ENCODE measurements around the gene PACSIN2. TPM values are rescaled to one million over a fixed set of nuclear protein-coding genes. Genes with fewer than 3 reads are reported as not detected.

Gene PACSIN2, protein sequence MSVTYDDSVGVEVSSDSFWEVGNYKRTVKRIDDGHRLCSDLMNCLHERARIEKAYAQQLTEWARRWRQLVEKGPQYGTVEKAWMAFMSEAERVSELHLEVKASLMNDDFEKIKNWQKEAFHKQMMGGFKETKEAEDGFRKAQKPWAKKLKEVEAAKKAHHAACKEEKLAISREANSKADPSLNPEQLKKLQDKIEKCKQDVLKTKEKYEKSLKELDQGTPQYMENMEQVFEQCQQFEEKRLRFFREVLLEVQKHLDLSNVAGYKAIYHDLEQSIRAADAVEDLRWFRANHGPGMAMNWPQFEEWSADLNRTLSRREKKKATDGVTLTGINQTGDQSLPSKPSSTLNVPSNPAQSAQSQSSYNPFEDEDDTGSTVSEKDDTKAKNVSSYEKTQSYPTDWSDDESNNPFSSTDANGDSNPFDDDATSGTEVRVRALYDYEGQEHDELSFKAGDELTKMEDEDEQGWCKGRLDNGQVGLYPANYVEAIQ
- 86.8 and 96.8 TPM in 2 replicates for total RNA-seq

DNA sequence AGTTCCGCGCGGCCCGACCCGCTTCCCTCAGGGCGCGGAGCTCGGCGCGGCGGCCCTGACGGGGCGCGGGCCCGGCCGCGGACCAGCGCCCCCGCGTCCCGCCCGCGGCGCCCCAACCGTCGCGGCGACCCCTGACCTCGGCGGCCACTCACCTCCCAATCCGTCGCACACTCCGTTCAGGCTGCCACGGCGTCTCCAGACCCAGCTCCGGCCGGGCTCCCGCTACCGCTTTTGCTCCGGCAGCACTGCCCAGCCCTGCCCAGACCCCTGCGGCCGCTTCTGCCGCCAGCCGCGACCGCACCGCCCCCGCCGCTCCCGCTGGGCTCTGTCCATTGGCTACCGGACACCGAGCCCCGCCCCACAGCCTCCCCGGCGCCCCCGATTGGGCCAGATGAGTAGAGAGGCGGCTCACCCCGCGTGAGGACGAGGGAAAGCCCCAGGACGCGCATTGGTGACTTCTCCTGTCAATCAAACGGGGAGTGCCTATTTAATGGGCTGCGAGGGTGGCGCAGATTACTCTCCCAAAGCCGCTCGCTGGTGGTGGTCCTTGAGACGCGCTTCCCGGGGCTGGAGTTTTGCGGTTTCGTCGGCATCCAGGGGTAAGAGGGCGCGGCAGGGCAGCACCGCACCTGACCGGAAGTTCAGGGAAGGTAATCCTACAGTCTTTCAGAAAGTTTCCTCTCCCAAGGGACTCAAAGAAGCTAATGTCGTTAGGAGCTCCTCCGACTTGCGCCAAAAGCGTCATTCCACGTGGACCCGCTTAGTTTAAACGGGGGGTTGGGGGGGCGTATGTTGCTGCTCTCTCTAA lies at the start of gene PACSIN2:
TSS of gene PACSIN2 (minus strand) at position 281 of the 808 bp plus-strand sequence. CDS start 103,069 bp downstream, outside the sequence.

DNA sequence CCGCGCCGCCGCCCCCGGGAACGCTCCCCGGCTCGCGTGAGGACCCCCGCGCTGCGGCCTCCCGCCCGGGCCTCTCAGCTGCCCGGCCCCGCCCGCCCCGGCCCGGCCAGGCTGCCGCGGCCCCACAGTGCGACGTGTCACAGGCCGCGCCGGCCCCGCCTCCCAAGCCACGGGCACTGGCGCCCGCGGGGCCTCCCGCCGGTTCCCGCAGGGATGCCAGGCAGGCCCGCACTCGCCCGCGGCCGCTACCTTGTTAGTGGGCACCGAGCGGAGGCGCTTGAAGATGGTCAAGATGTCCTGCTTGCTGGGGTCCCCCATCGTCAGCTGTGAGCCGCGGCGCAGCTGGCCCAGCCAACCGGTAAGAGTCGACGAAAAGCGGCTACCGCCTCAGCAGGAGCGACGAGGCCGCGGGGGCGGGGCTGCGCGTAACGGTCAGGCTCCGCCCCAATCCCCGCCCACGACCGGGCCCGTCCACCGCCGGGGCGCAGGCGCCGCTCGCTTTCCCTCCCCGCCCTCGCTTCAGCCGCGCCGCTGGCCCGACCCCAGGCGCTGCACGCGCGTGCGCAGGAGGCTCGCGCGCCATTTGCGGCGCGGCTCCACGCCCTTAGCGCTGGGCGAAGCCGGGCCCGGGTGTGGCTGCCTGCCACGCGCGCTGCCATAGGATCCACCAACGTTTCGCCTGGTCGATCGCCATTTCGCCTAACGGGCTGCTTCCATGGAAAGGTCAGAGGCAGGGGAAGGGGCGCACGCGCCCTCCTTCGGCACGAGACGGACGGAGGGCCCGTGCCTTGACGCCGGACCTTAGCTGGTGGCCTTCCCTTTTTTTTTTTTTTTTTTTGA lies 157.9 kb downstream of the PACSIN2 start, which contains the start of gene ARFGAP3:
TSS of gene ARFGAP3 (minus strand) at position 409 of the 840 bp plus-strand sequence. CDS start at position 318, 91 bp downstream.

Other genes with a start within 250 kb of the PACSIN2 start
- 75.5 and 75.7 TPM in 2 replicates for gene ARFGAP3, start 157.9 kb downstream of the PACSIN2 start, total RNA-seq
- 9.2 TPM in 2 replicates for gene TTLL1, start 74.2 kb upstream of the PACSIN2 start, total RNA-seq
- 1.6 and 4.1 TPM in 2 replicates for gene BIK, start 95.6 kb upstream of the PACSIN2 start, total RNA-seq
- 9.9 and 11.3 TPM in 2 replicates for gene MCAT, start 128.2 kb upstream of the PACSIN2 start, total RNA-seq
- 233 and 274 TPM in 2 replicates for gene TSPO, start 136.4 kb upstream of the PACSIN2 start, total RNA-seq
- gene TTLL12, start 172.0 kb upstream of the PACSIN2 start, total RNA-seq, result 15.5 and 25.8 TPM in 2 replicates